ENCODE data around the gene TOLLIP. TPM values are rescaled to one million over a fixed set of nuclear protein-coding genes. Genes with fewer than 3 reads are reported as not detected.

Gene TOLLIP
- total and polyA plus RNA-seq, 2 donors: 10.9 to 25.4 TPM

- H3K27ac ChIP-seq (ENCODE audit: low read depth in 1 of 2, low read length in 1 of 2): no peak overlapping the region
- H3K4me3 ChIP-seq (ENCODE audit: low read length in 2 of 2): no peak overlapping the region
- H3K4me1 ChIP-seq (ENCODE audit: control insufficient read depth in 2 of 2, insufficient read depth in 2 of 2, low read length in 2 of 2): no peaks in the 10 kb centered on the region
- H3K36me3 ChIP-seq (ENCODE audit: control insufficient read depth in 2 of 2, insufficient read depth in 2 of 2, low read length in 1 of 2): peaks cover 9 to 38% of the 10 kb centered on the region in 2 donors
- WGBS: 98% methylated on average over 25 of the region's 25 CpGs
- no peaks in the 10 kb centered on the region for H3K9me3 ChIP-seq (ENCODE audit: control insufficient read depth in 2 of 2, insufficient read depth in 1 of 2, low read length in 1 of 2)
- no peak for DNase-seq (ENCODE audit: low read depth in 6 of 9, low spot score in 9 of 9)
- no peaks in the 10 kb centered on the region for H3K27me3 ChIP-seq (ENCODE audit: control insufficient read depth in 2 of 2, insufficient read depth in 1 of 2, low read length in 1 of 2)
Measured at GRCh38 chr11:1297011-1297575, 12.3 kb downstream of the TOLLIP start.

DNA sequence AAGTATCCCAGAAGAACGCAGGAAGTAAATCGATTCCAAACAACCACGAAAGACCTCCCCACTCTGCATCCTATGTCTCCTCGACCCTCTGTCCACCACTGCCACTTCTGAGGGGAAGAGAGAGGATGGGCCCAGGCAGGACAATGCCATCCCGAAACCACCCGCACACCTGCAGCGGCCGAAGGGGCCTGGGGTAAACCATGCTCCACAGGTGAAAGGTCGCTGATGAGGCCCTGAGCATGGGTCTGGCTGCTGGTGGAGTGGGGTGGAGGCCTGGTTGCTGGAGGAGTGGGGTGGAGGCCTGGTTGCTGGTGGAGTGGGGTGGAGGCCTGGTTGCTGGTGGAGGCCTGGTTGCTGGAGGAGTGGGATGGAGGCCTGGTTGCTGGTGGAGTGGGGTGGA, 13.1 kb downstream of the TOLLIP start:
- H3K36me3 ChIP-seq (ENCODE audit: control insufficient read depth in 2 of 2, insufficient read depth in 2 of 2, low read length in 1 of 2): peaks cover 9 to 38% of the 10 kb centered on the region in 2 donors
- no peak overlapping the region for H3K4me3 ChIP-seq (ENCODE audit: low read length in 2 of 2)
- no peaks in the 10 kb centered on the region for H3K27me3 ChIP-seq (ENCODE audit: control insufficient read depth in 2 of 2, insufficient read depth in 1 of 2, low read length in 1 of 2)
- WGBS: 97% methylated on average over 9 of the region's 9 CpGs
- no peaks in the 10 kb centered on the region for H3K4me1 ChIP-seq (ENCODE audit: control insufficient read depth in 2 of 2, insufficient read depth in 2 of 2, low read length in 2 of 2)
- DNase-seq (ENCODE audit: low read depth in 6 of 9, low spot score in 9 of 9): no peak
- H3K9me3 ChIP-seq (ENCODE audit: control insufficient read depth in 2 of 2, insufficient read depth in 1 of 2, low read length in 1 of 2): no peaks in the 10 kb centered on the region
- no peak overlapping the region for H3K27ac ChIP-seq (ENCODE audit: low read depth in 1 of 2, low read length in 1 of 2)

GRCh38 chr11:1295591-1295990, 13.8 kb downstream of the TOLLIP start:
- 98% methylated on average over 23 of the region's 23 CpGs for WGBS
- peaks cover 13 to 41% of the 10 kb centered on the region in 2 donors for H3K36me3 ChIP-seq (ENCODE audit: control insufficient read depth in 2 of 2, insufficient read depth in 2 of 2, low read length in 1 of 2)
- no peak for DNase-seq (ENCODE audit: low read depth in 6 of 9, low spot score in 9 of 9)

DNA sequence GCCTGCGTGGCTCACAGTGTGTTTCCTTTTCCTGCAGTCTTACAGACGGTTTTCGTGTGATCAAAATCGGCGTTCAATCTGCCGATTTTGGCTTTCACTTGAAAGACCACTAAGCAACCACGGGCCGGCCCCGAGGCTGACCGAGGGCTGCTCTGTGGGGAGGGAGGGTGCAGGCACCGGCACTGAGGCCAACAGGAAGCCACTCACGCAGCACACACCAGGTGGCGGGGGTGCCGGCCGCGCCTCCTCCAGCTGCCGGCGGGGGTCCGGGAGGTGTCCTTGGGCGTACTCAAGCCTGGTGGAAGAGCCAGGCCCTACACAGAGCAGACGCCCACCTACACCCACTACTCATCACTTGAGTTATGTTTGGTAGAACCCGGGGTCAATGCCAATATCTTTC, 14.3 kb downstream of the TOLLIP start:
- Histone ChIP-seq H3K36me3 (ENCODE audit: control insufficient read depth in 2 of 2, insufficient read depth in 2 of 2, low read length in 1 of 2) (peaks cover 15 to 46% of the 10 kb centered on the region in 2 donors), H3K9me3 (ENCODE audit: control insufficient read depth in 2 of 2, insufficient read depth in 1 of 2, low read length in 1 of 2) (no peaks in the 10 kb centered on the region), H3K4me1 (ENCODE audit: control insufficient read depth in 2 of 2, insufficient read depth in 2 of 2, low read length in 2 of 2) (no peaks in the 10 kb centered on the region), H3K27ac (ENCODE audit: low read depth in 1 of 2, low read length in 1 of 2) (no peak overlapping the region), H3K4me3 (ENCODE audit: low read length in 2 of 2) (no peak overlapping the region), H3K27me3 (ENCODE audit: control insufficient read depth in 2 of 2, insufficient read depth in 1 of 2, low read length in 1 of 2) (no peaks in the 10 kb centered on the region)
- no peak for DNase-seq (ENCODE audit: low read depth in 6 of 9, low spot score in 9 of 9)
- WGBS: 89% methylated on average over 22 of the region's 22 CpGs

More at GRCh38 chr11:1295591-1295990, 13.8 kb downstream of the TOLLIP start:
- Histone ChIP-seq H3K4me3 (ENCODE audit: low read length in 2 of 2) (no peak overlapping the region), H3K27me3 (ENCODE audit: control insufficient read depth in 2 of 2, insufficient read depth in 1 of 2, low read length in 1 of 2) (no peaks in the 10 kb centered on the region), H3K4me1 (ENCODE audit: control insufficient read depth in 2 of 2, insufficient read depth in 2 of 2, low read length in 2 of 2) (no peaks in the 10 kb centered on the region), H3K9me3 (ENCODE audit: control insufficient read depth in 2 of 2, insufficient read depth in 1 of 2, low read length in 1 of 2) (no peaks in the 10 kb centered on the region), H3K27ac (ENCODE audit: low read depth in 1 of 2, low read length in 1 of 2) (no peak overlapping the region)

GRCh38 chr11:1293619-1294015, 15.8 kb downstream of the TOLLIP start:
- Histone ChIP-seq H3K27ac (ENCODE audit: low read depth in 1 of 2, low read length in 1 of 2) (no peak overlapping the region), H3K4me3 (ENCODE audit: low read length in 2 of 2) (no peak overlapping the region), H3K36me3 (ENCODE audit: control insufficient read depth in 2 of 2, insufficient read depth in 2 of 2, low read length in 1 of 2) (peaks cover 28 to 58% of the 10 kb centered on the region in 2 donors), H3K4me1 (ENCODE audit: control insufficient read depth in 2 of 2, insufficient read depth in 2 of 2, low read length in 2 of 2) (no peaks in the 10 kb centered on the region), H3K9me3 (ENCODE audit: control insufficient read depth in 2 of 2, insufficient read depth in 1 of 2, low read length in 1 of 2) (peaks cover 0 to 6% of the 10 kb centered on the region in 2 donors), H3K27me3 (ENCODE audit: control insufficient read depth in 2 of 2, insufficient read depth in 1 of 2, low read length in 1 of 2) (no peaks in the 10 kb centered on the region)
- WGBS: 95% methylated on average over 13 of the region's 13 CpGs
- DNase-seq (ENCODE audit: low read depth in 6 of 9, low spot score in 9 of 9): no peak

GRCh38 chr11:1292644-1293618, 16.5 kb downstream of the TOLLIP start:
- no peaks in the 10 kb centered on the region for H3K27me3 ChIP-seq (ENCODE audit: control insufficient read depth in 2 of 2, insufficient read depth in 1 of 2, low read length in 1 of 2)
- no peak overlapping the region for H3K27ac ChIP-seq (ENCODE audit: low read depth in 1 of 2, low read length in 1 of 2)
- no peak for DNase-seq (ENCODE audit: low read depth in 6 of 9, low spot score in 9 of 9)
- H3K9me3 ChIP-seq (ENCODE audit: control insufficient read depth in 2 of 2, insufficient read depth in 1 of 2, low read length in 1 of 2): peaks cover 0 to 13% of the 10 kb centered on the region in 2 donors
- peaks cover 34 to 62% of the 10 kb centered on the region in 2 donors for H3K36me3 ChIP-seq (ENCODE audit: control insufficient read depth in 2 of 2, insufficient read depth in 2 of 2, low read length in 1 of 2)
- 96% methylated on average over 43 of the region's 43 CpGs for WGBS
- no peaks in the 10 kb centered on the region for H3K4me1 ChIP-seq (ENCODE audit: control insufficient read depth in 2 of 2, insufficient read depth in 2 of 2, low read length in 2 of 2)
- no peak overlapping the region for H3K4me3 ChIP-seq (ENCODE audit: low read length in 2 of 2)

DNA sequence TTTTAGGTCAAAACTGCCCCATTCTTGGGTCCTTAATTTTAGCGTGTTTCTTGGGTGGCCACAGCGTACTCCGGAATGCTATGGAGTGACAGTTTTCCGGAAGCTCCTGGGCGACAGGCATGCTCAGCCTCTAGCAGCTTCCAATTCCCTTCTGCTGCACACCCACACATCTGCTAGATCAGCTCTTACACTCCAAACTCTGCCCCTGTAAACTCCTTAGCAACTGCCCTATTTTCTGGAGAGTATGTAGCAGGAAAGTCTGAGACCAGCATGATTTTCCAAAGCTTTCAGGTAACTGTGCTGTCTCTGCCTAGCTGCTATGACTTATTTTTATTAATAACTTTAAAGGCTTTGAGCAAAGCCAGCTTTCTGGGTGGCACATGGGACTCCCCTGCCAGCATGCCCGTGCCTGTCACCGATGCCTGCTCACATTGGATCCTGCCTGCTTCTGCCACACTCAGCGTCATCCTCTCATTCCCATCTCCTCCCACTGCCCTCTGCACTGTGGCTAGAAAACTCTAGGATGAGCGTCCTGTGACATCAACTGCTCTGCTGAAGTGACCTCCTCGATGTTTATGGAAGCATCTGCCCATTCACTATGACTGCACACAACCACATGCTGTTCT, 17.3 kb downstream of the TOLLIP start:
- no peak for DNase-seq (ENCODE audit: low read depth in 6 of 9, low spot score in 9 of 9)
- peaks cover 34 to 57% of the 10 kb centered on the region in 2 donors for H3K36me3 ChIP-seq (ENCODE audit: control insufficient read depth in 2 of 2, insufficient read depth in 2 of 2, low read length in 1 of 2)
- H3K27ac ChIP-seq (ENCODE audit: low read depth in 1 of 2, low read length in 1 of 2): no peak overlapping the region
- peaks cover 0 to 15% of the 10 kb centered on the region in 2 donors for H3K9me3 ChIP-seq (ENCODE audit: control insufficient read depth in 2 of 2, insufficient read depth in 1 of 2, low read length in 1 of 2)
- no peak overlapping the region for H3K4me3 ChIP-seq (ENCODE audit: low read length in 2 of 2)
- WGBS: 97% methylated on average over 10 of the region's 10 CpGs
- no peaks in the 10 kb centered on the region for H3K27me3 ChIP-seq (ENCODE audit: control insufficient read depth in 2 of 2, insufficient read depth in 1 of 2, low read length in 1 of 2)
- H3K4me1 ChIP-seq (ENCODE audit: control insufficient read depth in 2 of 2, insufficient read depth in 2 of 2, low read length in 2 of 2): no peaks in the 10 kb centered on the region

- H3K36me3 ChIP-seq (ENCODE audit: control insufficient read depth in 2 of 2, insufficient read depth in 2 of 2, low read length in 1 of 2): peaks cover 39 to 63% of the 10 kb centered on the region in 2 donors
- H3K4me3 ChIP-seq (ENCODE audit: low read length in 2 of 2): no peak overlapping the region
- DNase-seq (ENCODE audit: low read depth in 6 of 9, low spot score in 9 of 9): no peak
- WGBS: 98% methylated on average over 46 of the region's 46 CpGs
- peaks cover 0 to 15% of the 10 kb centered on the region in 2 donors for H3K9me3 ChIP-seq (ENCODE audit: control insufficient read depth in 2 of 2, insufficient read depth in 1 of 2, low read length in 1 of 2)
- no peak overlapping the region for H3K27ac ChIP-seq (ENCODE audit: low read depth in 1 of 2, low read length in 1 of 2)
- no peaks in the 10 kb centered on the region for H3K27me3 ChIP-seq (ENCODE audit: control insufficient read depth in 2 of 2, insufficient read depth in 1 of 2, low read length in 1 of 2)
- no peaks in the 10 kb centered on the region for H3K4me1 ChIP-seq (ENCODE audit: control insufficient read depth in 2 of 2, insufficient read depth in 2 of 2, low read length in 2 of 2)
Measured at GRCh38 chr11:1291295-1292017, 18.0 kb downstream of the TOLLIP start.
